K562 (cell line): Measurements from ENCODE around the gene LYPLA2. TPM values are rescaled to one million over a fixed set of nuclear protein-coding genes. Genes with fewer than 3 reads are reported as not detected.
A peak's percentile ranks its signal among the peaks of the same experiment; 100 is the strongest.

Source experiments
- ADNP ChIP-seq: fragments of 200-800 bp; sonication (Bioruptor generic); IDR thresholded peaks from 2 replicates; pipeline ENCODE4 v1.6.1; 2016; ENCODE audit warnings: missing genetic modification characterization, missing compliant biosample characterization
- BCLAF1 ChIP-seq, 2 experiments: fragments of 450-650 bp in 1 of 2; IDR thresholded peaks; 2 replicates each; pipeline ENCODE4 v1.6.1; 2011 to 2017; ENCODE audit warnings: low read depth in 2 of 2, antibody characterized with exemption in 1 of 2, borderline replicate concordance in 1 of 2, low read length in 1 of 2, mild to moderate bottlenecking in 1 of 2, mixed read lengths in 1 of 2; ENCODE audit not compliant: control insufficient read depth in 1 of 2
- CC2D1A ChIP-seq: fragments of 450-650 bp; IDR thresholded peaks from 2 replicates; pipeline ENCODE4 v1.6.1; 2017; ENCODE audit warnings: mild to moderate bottlenecking
- DIDO1 ChIP-seq: fragments of 450-650 bp; IDR thresholded peaks from 2 replicates; pipeline ENCODE4 v1.6.1; 2016; ENCODE audit warnings: low read depth, missing biosample characterization, missing genetic modification characterization
- ETV5 ChIP-seq: sonication (generic); formaldehyde crosslinking; IDR thresholded peaks from 2 replicates; pipeline ENCODE4 v1.4.0; 2020; ENCODE audit warnings: low read depth, mild to moderate bottlenecking, missing genetic modification reagents
- MAX ChIP-seq: sonication (generic); formaldehyde crosslinking; IDR thresholded peaks from 2 replicates; pipeline ENCODE4 v1.9.0; 2022; ENCODE audit warnings: mild to moderate bottlenecking, missing genetic modification reagents
- MYC ChIP-seq, 2 experiments: fragments of 250-450 bp in 1 of 2; sonication (Bioruptor Pico) in 1 of 2; IDR thresholded peaks; 2 replicates each; pipeline versions ENCODE4 v1.5.1 to v1.6.1; 2012 to 2021; ENCODE audit warnings: low read depth in 2 of 2, borderline replicate concordance in 1 of 2, improper control_type of control experiment in 1 of 2, low read length in 1 of 2, mild to moderate bottlenecking in 1 of 2, moderate library complexity in 1 of 2
- POLR3A ChIP-seq: IDR thresholded peaks from 2 replicates; pipeline ENCODE4 v1.6.1; 2011; ENCODE audit warnings: borderline replicate concordance, mild to moderate bottlenecking, moderate library complexity; ENCODE audit not compliant: insufficient read length, insufficient read depth; ENCODE audit errors: extremely low read depth
- REST ChIP-seq, 2 experiments: fragments of 450-650 bp; formaldehyde crosslinking in 1 of 2; IDR thresholded peaks; 2 replicates each; pipeline versions ENCODE4 v1.4.0 to v1.6.1; 2014 to 2020; ENCODE audit warnings: mild to moderate bottlenecking in 2 of 2, borderline replicate concordance in 1 of 2, low read depth in 1 of 2
- RHOXF2B ChIP-seq: fragments of 250-450 bp; sonication (Bioruptor Pico); conservative IDR thresholded peaks from 2 replicates; pipeline ENCODE4 v1.5.1; 2021
- THAP7 ChIP-seq: fragments of 250-450 bp; sonication (Bioruptor Pico); IDR thresholded peaks from 2 replicates; pipeline ENCODE4 v1.5.0; 2021
- ZNF561 ChIP-seq: fragments of 450-650 bp; formaldehyde crosslinking; conservative IDR thresholded peaks from 2 replicates; pipeline ENCODE4 v1.4.0; 2020; ENCODE audit warnings: mild to moderate bottlenecking, moderate library complexity
- polyA plus RNA-seq, 8 experiments: library from polyadenylated mRNA; depleted of rRNA in 4 of 8; stranded (reverse) in 5 of 8; unstranded in 3 of 8; fragments of >200 nt; fragmentation: Nextera tagmentation in 2 of 8; fragmentation: Illumina TruSeq in 1 of 8; extraction: Ambion mirVana in 2 of 8; extraction: Trizol in 1 of 8; gene quantifications; 2 replicates each; pipeline versions ENCODE4 v1.2.1 to v1.2.3, GENCODE V29; 2011 to 2014; ENCODE audit warnings: inconsistent platforms in 1 of 8, missing spikeins in 1 of 8
- total RNA-seq, 7 experiments: library from RNA; depleted of rRNA in 6 of 7; stranded (reverse); fragments of >200 nt in 6 of 7; fragmentation: Illumina TruSeq in 2 of 7; extraction: Trizol in 2 of 7; gene quantifications; 2 replicates each; pipeline versions ENCODE4 v1.2.1 to v1.2.3, GENCODE V29; 2011 to 2021; ENCODE audit warnings: low replicate concordance in 1 of 7

Gene LYPLA2
- total and polyA plus RNA-seq, 9 of the 15 experiments (the other 6 are each of a cell fraction or from before 2014, with no cell fraction given): 3.9 to 128 (median 60.1) TPM

- no peak for TF ChIP-seq REST (IDR thresholded peaks at IDR 0.05; ENCODE audit: borderline replicate concordance)
- TF ChIP-seq REST (CRISPR knock-in tag; IDR thresholded peaks at IDR 0.05; ENCODE audit: low read depth): peak; percentile 62
- TF ChIP-seq ADNP (tag): no peak
- TF ChIP-seq MAX (CRISPR knock-in tag): 0 out of 2 replicates have a peak, but pooled peaks have one; percentile 40
- no peak for TF ChIP-seq ZNF561 (CRISPR knock-in tag)
- no peak for TF ChIP-seq POLR3A
- TF ChIP-seq CC2D1A: no peak
- TF ChIP-seq ETV5: no peak; the same call in 1 of the 2 replicates
- no peak for TF ChIP-seq BCLAF1 (IDR thresholded peaks at IDR 0.05; ENCODE audit: borderline replicate concordance in 1 of 2, control insufficient read depth in 1 of 2, low read depth in 2 of 2, low read length in 1 of 2)
- no peak for TF ChIP-seq RHOXF2B (CRISPR knock-in tag)
- no peak for TF ChIP-seq THAP7 (CRISPR knock-in tag)
- no peak; the same call in 1 of the 2 replicates for TF ChIP-seq DIDO1 (tag)
- TF ChIP-seq MYC (IDR thresholded peaks at IDR 0.05; ENCODE audit: low read depth, low read length): peak; percentile 81; the same call in 1 of the 2 replicates
- TF ChIP-seq MYC (CRISPR knock-in tag; IDR thresholded peaks at IDR 0.05; ENCODE audit: borderline replicate concordance, low read depth): peak; percentile 71; the same call in 1 of the 2 replicates
Measured at GRCh38 chr1:23825076-23825761, 34.3 kb downstream of the LYPLA2 start, which contains the start of gene HMGCL (continued).
